Fibroblast of lung (primary cell): Measurements from ENCODE around the gene EDRF1.

Experiments used
- CTCF ChIP-seq, 2 donors: IDR thresholded peaks in 1 of 2; conservative IDR thresholded peaks in 1 of 2; 1 replicate in 1 of 2; 2 replicates in 1 of 2; pipeline ENCODE4 v1.5.1; 2011 to 2012; ENCODE audit warnings: low read length in 2 of 2, control low read depth in 1 of 2, inconsistent platforms in 1 of 2, low read depth in 1 of 2, mild to moderate bottlenecking in 1 of 2
- EZH2 ChIP-seq: IDR thresholded peaks from 2 replicates; pipeline ENCODE4 v1.5.1; 2012; ENCODE audit warnings: low read length, control low read depth, mild to moderate bottlenecking; ENCODE audit errors: missing control alignments

GRCh38 chr10:125770844-125771243 is 51.3 kb downstream of the EDRF1 start:
- TF ChIP-seq CTCF (conservative IDR thresholded peaks at IDR 0.05 in 1 of 2, IDR thresholded peaks at IDR 0.05 in 1 of 2; ENCODE audit: low read depth in 1 of 2, low read length in 2 of 2) = no peak
- no peak for TF ChIP-seq EZH2
